ENCODE data around the gene NUDT2. TPM values are rescaled to one million over a fixed set of nuclear protein-coding genes. Genes with fewer than 3 reads are reported as not detected.
A peak's percentile ranks its signal among the peaks of the same experiment; 100 is the strongest.

The NUDT2 gene
- total RNA-seq, 1 experiment from 2014 or later: 17.8 TPM

GRCh38 chr9:34382054-34382453 lies 52.7 kb downstream of the NUDT2 start:
- Mint-ChIP-seq H3K4me1 (peaks cover 13% of the 10 kb centered on the region), H3K27me3 (ENCODE audit: low read depth) (peaks cover 60% of the 10 kb centered on the region), H3K27ac (no peak overlapping the region), H3K4me3 (peak overlapping the region; percentile 86), H3K9me3 (no peaks in the 10 kb centered on the region), H3K36me3 (no peaks in the 10 kb centered on the region)
- TF ChIP-seq GRHL2 (CRISPR knock-in tag; IDR thresholded peaks at IDR 0.05; ENCODE audit: insufficient replicate concordance, severe bottlenecking): no peak
- TF ChIP-seq ZNF671 (CRISPR knock-in tag; IDR thresholded peaks at IDR 0.05): no peak
- TF ChIP-seq TEAD4 (CRISPR knock-in tag; IDR thresholded peaks at IDR 0.05): no peak
- TF ChIP-seq E2F1 (CRISPR knock-in tag; IDR thresholded peaks at IDR 0.05): no peak
- no peak for DNase-seq (ENCODE audit: low spot score)
- ChIA-PET CTCF (interaction anchor here (1.8 to 7.9 kb wide), 3 partner anchors 22 to 166 kb away, joined by 6 to 168 read pairs (median 20); no protein-coding TSS in a partner anchor), POLR2A (no interaction called here)
- no peak for ATAC-seq

DNA sequence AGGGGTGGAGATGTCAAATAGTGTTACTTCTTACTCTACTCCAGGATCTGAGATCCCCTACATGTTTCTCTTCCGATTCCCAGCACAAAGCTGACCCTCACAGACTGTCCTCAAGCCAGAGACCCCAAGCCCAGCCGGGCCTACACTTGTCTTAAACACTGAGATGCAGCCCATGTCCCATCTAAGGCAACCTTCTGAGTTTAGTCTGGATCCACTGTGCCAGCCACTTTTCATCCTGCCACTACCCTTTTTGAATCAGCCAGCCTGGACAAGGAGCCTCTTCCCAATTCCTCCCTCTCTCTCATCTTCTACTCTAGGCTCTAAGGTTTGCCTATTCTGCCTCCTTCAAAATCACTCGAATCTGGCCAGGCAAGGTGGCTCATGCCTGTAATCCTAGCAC lies 53.5 kb downstream of the NUDT2 start:
- ChIA-PET CTCF (no interaction called here), POLR2A (no interaction called here)
- no peak for ATAC-seq
- no peak for TF ChIP-seq EMX1 (CRISPR knock-in tag; IDR thresholded peaks at IDR 0.05)
- TF ChIP-seq, protein P1, sequence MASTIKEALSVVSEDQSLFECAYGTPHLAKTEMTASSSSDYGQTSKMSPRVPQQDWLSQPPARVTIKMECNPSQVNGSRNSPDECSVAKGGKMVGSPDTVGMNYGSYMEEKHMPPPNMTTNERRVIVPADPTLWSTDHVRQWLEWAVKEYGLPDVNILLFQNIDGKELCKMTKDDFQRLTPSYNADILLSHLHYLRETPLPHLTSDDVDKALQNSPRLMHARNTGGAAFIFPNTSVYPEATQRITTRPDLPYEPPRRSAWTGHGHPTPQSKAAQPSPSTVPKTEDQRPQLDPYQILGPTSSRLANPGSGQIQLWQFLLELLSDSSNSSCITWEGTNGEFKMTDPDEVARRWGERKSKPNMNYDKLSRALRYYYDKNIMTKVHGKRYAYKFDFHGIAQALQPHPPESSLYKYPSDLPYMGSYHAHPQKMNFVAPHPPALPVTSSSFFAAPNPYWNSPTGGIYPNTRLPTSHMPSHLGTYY (CRISPR knock-in tag; IDR thresholded peaks at IDR 0.05): no peak
- TF ChIP-seq, protein P2, sequence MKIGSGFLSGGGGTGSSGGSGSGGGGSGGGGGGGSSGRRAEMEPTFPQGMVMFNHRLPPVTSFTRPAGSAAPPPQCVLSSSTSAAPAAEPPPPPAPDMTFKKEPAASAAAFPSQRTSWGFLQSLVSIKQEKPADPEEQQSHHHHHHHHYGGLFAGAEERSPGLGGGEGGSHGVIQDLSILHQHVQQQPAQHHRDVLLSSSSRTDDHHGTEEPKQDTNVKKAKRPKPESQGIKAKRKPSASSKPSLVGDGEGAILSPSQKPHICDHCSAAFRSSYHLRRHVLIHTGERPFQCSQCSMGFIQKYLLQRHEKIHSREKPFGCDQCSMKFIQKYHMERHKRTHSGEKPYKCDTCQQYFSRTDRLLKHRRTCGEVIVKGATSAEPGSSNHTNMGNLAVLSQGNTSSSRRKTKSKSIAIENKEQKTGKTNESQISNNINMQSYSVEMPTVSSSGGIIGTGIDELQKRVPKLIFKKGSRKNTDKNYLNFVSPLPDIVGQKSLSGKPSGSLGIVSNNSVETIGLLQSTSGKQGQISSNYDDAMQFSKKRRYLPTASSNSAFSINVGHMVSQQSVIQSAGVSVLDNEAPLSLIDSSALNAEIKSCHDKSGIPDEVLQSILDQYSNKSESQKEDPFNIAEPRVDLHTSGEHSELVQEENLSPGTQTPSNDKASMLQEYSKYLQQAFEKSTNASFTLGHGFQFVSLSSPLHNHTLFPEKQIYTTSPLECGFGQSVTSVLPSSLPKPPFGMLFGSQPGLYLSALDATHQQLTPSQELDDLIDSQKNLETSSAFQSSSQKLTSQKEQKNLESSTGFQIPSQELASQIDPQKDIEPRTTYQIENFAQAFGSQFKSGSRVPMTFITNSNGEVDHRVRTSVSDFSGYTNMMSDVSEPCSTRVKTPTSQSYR (CRISPR knock-in tag; IDR thresholded peaks at IDR 0.05): no peak
- DNase-seq (ENCODE audit: low spot score): no peak
- Mint-ChIP-seq H3K4me3 (no peak overlapping the region), H3K4me1 (peaks cover 13% of the 10 kb centered on the region), H3K36me3 (no peaks in the 10 kb centered on the region), H3K9me3 (no peaks in the 10 kb centered on the region), H3K27me3 (ENCODE audit: low read depth) (peaks cover 60% of the 10 kb centered on the region), H3K27ac (no peak overlapping the region)

DNA sequence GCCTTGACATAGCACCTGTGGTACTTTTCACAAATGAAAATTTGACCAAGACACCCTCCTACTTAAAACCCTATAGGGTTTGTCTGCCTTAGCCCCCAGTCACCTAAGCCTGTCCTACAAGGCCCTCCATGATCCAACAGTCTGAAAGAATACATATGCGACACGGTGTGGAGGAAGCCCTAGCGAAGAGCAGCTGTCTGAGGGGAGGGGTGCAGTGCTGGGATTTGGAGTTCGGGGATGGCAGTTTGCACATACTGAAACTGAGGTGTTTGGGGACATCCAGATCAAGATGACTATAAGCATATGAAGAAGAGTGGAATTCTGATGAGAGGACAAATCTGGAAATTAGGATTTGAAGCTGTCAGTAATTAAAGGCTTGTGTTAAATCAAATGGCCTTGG lies 54.5 kb downstream of the NUDT2 start:
- no peak for ATAC-seq
- Mint-ChIP-seq H3K4me1 (peaks cover 13% of the 10 kb centered on the region), H3K36me3 (no peaks in the 10 kb centered on the region), H3K27ac (no peak overlapping the region), H3K27me3 (ENCODE audit: low read depth) (peaks cover 51% of the 10 kb centered on the region), H3K9me3 (no peaks in the 10 kb centered on the region), H3K4me3 (no peak overlapping the region)
- ChIA-PET POLR2A (no interaction called here), CTCF (interaction anchor here (1.0 kb wide), 1 partner anchor 51 kb away, joined by 3 read pairs; no protein-coding TSS in a partner anchor)
- DNase-seq (ENCODE audit: low spot score): no peak
- TF ChIP-seq, protein P2 (CRISPR knock-in tag; IDR thresholded peaks at IDR 0.05): no peak
- TF ChIP-seq FOXP4 (CRISPR knock-in tag; IDR thresholded peaks at IDR 0.05) (no peak), TP53 (CRISPR knock-in tag; IDR thresholded peaks at IDR 0.05) (no peak), GRHL2 (CRISPR knock-in tag; IDR thresholded peaks at IDR 0.05; ENCODE audit: insufficient replicate concordance, severe bottlenecking) (no peak), GABPB1 (CRISPR knock-in tag; IDR thresholded peaks at IDR 0.05) (no peak), ZNF425 (CRISPR knock-in tag; conservative IDR thresholded peaks at IDR 0.05) (no peak), ATF3 (CRISPR knock-in tag; conservative IDR thresholded peaks at IDR 0.05) (no peak)
- TF ChIP-seq, protein P3, sequence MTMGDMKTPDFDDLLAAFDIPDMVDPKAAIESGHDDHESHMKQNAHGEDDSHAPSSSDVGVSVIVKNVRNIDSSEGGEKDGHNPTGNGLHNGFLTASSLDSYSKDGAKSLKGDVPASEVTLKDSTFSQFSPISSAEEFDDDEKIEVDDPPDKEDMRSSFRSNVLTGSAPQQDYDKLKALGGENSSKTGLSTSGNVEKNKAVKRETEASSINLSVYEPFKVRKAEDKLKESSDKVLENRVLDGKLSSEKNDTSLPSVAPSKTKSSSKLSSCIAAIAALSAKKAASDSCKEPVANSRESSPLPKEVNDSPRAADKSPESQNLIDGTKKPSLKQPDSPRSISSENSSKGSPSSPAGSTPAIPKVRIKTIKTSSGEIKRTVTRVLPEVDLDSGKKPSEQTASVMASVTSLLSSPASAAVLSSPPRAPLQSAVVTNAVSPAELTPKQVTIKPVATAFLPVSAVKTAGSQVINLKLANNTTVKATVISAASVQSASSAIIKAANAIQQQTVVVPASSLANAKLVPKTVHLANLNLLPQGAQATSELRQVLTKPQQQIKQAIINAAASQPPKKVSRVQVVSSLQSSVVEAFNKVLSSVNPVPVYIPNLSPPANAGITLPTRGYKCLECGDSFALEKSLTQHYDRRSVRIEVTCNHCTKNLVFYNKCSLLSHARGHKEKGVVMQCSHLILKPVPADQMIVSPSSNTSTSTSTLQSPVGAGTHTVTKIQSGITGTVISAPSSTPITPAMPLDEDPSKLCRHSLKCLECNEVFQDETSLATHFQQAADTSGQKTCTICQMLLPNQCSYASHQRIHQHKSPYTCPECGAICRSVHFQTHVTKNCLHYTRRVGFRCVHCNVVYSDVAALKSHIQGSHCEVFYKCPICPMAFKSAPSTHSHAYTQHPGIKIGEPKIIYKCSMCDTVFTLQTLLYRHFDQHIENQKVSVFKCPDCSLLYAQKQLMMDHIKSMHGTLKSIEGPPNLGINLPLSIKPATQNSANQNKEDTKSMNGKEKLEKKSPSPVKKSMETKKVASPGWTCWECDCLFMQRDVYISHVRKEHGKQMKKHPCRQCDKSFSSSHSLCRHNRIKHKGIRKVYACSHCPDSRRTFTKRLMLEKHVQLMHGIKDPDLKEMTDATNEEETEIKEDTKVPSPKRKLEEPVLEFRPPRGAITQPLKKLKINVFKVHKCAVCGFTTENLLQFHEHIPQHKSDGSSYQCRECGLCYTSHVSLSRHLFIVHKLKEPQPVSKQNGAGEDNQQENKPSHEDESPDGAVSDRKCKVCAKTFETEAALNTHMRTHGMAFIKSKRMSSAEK (CRISPR knock-in tag; IDR thresholded peaks at IDR 0.05; ENCODE audit: borderline replicate concordance): no peak

Data from WTC11 (cell line).